Stomach (tissue), 9 donors: ENCODE measurements around the gene MED17. TPM values are rescaled to one million over a fixed set of nuclear protein-coding genes. Genes with fewer than 3 reads are reported as not detected.

Experiments used
- DNase-seq, 2 donors: peaks; one replicate each; pipeline versions ENCODE4 v3.0.0 to v3.0.0-alpha.2; 2013 to 2019
- H3K27ac ChIP-seq, 5 donors: fragments of 200-600 bp in 4 of 5; sonication (generic) in 4 of 5; one replicate each; pipeline ENCODE4 v1.5.1; 2013 to 2019; ENCODE audit warnings: mild to moderate bottlenecking in 1 of 5, moderate library complexity in 1 of 5
- H3K27me3 ChIP-seq, 3 donors: fragments of 200-600 bp; sonication (generic); one replicate each; pipeline ENCODE4 v1.5.1; 2017 to 2019; ENCODE audit warnings: mixed run types in 1 of 3
- H3K36me3 ChIP-seq, 4 donors: fragments of 200-600 bp; sonication (generic); 1 replicate in 3 of 4; 2 replicates in 1 of 4; pipeline ENCODE4 v1.5.1; 2016 to 2019
- H3K4me1 ChIP-seq, 4 donors: fragments of 200-600 bp; sonication (generic); one replicate each; pipeline ENCODE4 v1.5.1; 2016 to 2019
- H3K4me3 ChIP-seq, 4 donors: fragments of 200-600 bp; sonication (generic) in 3 of 4; one replicate each; pipeline ENCODE4 v1.5.1; 2016 to 2019; ENCODE audit warnings: mild to moderate bottlenecking in 1 of 4
- H3K9me3 ChIP-seq, 4 donors: fragments of 200-600 bp; sonication (generic); one replicate each; pipeline ENCODE4 v1.5.1; 2016 to 2019
- CTCF ChIP-seq, 7 experiments: fragments of 450-650 bp in 4 of 7; fragments of 200-600 bp in 3 of 7; sonication (generic) in 3 of 7; IDR thresholded peaks; one replicate each; pipeline ENCODE4 v1.5.1; 2016 to 2019; ENCODE audit warnings: antibody characterized with exemption in 7 of 7, control low read depth in 2 of 7, mild to moderate bottlenecking in 1 of 7
- EP300 ChIP-seq: sonication (generic); formaldehyde crosslinking; IDR thresholded peaks from one replicate; pipeline ENCODE4 v1.6.1; 2017; ENCODE audit warnings: antibody characterized with exemption
- POLR2A ChIP-seq, 4 donors: fragments of 450-650 bp; IDR thresholded peaks; one replicate each; pipeline ENCODE4 v1.6.1; 2016; ENCODE audit warnings: antibody characterized with exemption in 4 of 4, control low read depth in 2 of 4, mild to moderate bottlenecking in 1 of 4, moderate library complexity in 1 of 4
- POLR2AphosphoS5 ChIP-seq, 3 donors: sonication (generic); formaldehyde crosslinking; IDR thresholded peaks; one replicate each; pipeline ENCODE4 v1.6.1; 2016; ENCODE audit warnings: antibody characterized with exemption in 3 of 3
- WGBS, 5 donors: extraction: QIAGEN DNeasy Blood & Tissue Kit in 3 of 5; methylation state at CpG; one replicate each; pipeline versions ENCODE4 v1.1.5 to v1.1.7; 2013 to 2018; 5-methylcytosine and 5-hydroxymethylcytosine counted together
- intact Hi-C: fragments of 100-400 bp; cut with DNase I; formaldehyde crosslinking; loops from one replicate; pipeline ENCODE4 v1.15.1; 2023; ENCODE audit warnings: low total_unique reads
- polyA plus RNA-seq, 3 donors: library from polyadenylated mRNA; stranded (reverse); fragments of 200-250 nt; gene quantifications; one replicate each; pipeline ENCODE4 v1.2.3, GENCODE V29; 2013
- total RNA-seq, 5 donors: library from RNA; depleted of rRNA; stranded (reverse); fragments of >200 nt; gene quantifications; one replicate each; pipeline versions ENCODE4 v1.1.0 to v1.2.3, GENCODE V29; 2014 to 2016
- donor health status: healthy with polysubstance abuse.
- donor health status: Bipolar disorder and iron deficiency.
- donor health status: healthy.

The MED17 gene
- total and polyA plus RNA-seq, 8 donors: 6.5 to 121 (median 10.4) TPM

GRCh38 chr11:93849201-93849600 is 65.1 kb downstream of the MED17 start:
- peaks cover 0 to 11% (median 0%) of the 10 kb centered on the region in 3 donors for H3K27me3 ChIP-seq
- no peaks in the 10 kb centered on the region for H3K36me3 ChIP-seq
- peak overlapping the region in 2 of 5 donors; percentile 86 to 89 for H3K27ac ChIP-seq
- 80 to 92% (median 91%) methylated on average over 5 of the region's 5 CpGs for WGBS, 5 donors
- no peak for TF ChIP-seq POLR2AphosphoS5 (IDR thresholded peaks at IDR 0.05)
- TF ChIP-seq CTCF (IDR thresholded peaks at IDR 0.05): no peak
- TF ChIP-seq POLR2A (IDR thresholded peaks at IDR 0.05): no peak
- no peak for TF ChIP-seq EP300
- peak overlapping the region in 3 of 4 donors; percentile 53 to 62 (median 62) for H3K4me3 ChIP-seq
- intact Hi-C loops: no loop called here
- no peak for DNase-seq
- H3K4me1 ChIP-seq: peaks cover 7 to 21% (median 19%) of the 10 kb centered on the region in 4 donors
- no peaks in the 10 kb centered on the region for H3K9me3 ChIP-seq

DNA sequence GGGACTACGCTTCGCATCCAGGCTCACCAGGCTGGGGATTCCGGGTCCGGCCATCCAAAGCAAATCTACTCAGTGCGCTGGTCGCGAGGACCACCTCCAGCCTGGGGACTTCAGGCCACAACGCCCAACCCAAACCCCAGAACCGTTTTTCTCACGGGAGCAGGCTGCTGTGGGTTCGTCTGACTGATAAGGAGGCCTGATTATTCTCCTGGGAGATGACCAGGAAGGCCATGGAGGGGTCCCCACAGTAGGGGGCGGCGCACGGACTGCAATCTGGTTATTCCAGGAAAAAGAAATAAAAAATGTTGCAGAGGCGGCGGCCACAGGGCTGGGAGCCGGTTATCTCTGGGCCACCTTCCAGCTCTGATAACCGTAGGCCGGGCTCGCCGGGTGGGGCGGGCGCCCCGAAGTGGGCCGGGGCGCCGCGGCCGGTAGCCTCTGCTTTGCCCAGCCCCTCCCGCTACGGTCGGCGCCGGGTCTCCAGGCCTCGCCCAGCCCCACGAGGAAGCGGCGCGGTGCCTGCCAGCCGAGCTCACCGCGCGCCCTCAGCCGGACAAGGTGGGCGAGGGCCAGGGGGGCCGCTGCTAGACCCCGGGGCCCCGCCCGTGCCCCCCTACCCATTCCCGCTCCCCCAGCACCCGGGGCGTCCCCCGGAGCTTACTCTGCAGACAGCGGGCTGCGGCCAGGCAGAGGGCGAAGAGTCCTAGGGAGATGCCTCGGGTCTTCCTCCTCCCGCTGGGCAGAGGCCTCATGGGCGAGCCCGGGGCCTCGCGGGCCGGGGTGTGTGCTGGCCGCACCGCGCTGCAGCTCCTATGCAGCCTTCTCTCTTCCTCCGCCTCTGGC is 65.9 kb downstream of the MED17 start:
- peak overlapping the region; percentile 53 to 62 (median 60) for H3K4me3 ChIP-seq
- peak; percentile 71 to 78 for DNase-seq

GRCh38 chr11:93850594-93851018 is 66.5 kb downstream of the MED17 start, which contains the start of gene VSTM5:
Gene VSTM5 (minus strand): TSS chr11:93850618. CDS start chr11:93850502, 116 bp downstream.
- 8 to 28% (median 16%) methylated on average over 5 to 6 of the region's 6 CpGs for WGBS, 5 donors
- peaks cover 0 to 11% (median 0%) of the 10 kb centered on the region in 3 donors for H3K27me3 ChIP-seq
- peak within 1 kb of the TSS; percentile 68 to 89 (median 86) for H3K27ac ChIP-seq
- peaks cover 7 to 21% (median 19%) of the 10 kb centered on the region in 4 donors for H3K4me1 ChIP-seq
- no peaks in the 10 kb centered on the region for H3K36me3 ChIP-seq
- no peak for DNase-seq
- intact Hi-C loops: no loop called here
- TF ChIP-seq POLR2AphosphoS5 (IDR thresholded peaks at IDR 0.05): no peak
- no peak for TF ChIP-seq POLR2A (IDR thresholded peaks at IDR 0.05)
- TF ChIP-seq EP300: no peak
- no peak for TF ChIP-seq CTCF (IDR thresholded peaks at IDR 0.05)
- H3K9me3 ChIP-seq: no peaks in the 10 kb centered on the region
- peak within 1 kb of the TSS; percentile 53 to 62 (median 60) for H3K4me3 ChIP-seq

More for the DNA sequence above, 65.9 kb downstream of the MED17 start:
- peaks cover 0 to 11% (median 0%) of the 10 kb centered on the region in 3 donors for H3K27me3 ChIP-seq
- H3K27ac ChIP-seq: peak overlapping the region; percentile 68 to 89 (median 86)
- H3K4me1 ChIP-seq: peaks cover 7 to 21% (median 19%) of the 10 kb centered on the region in 4 donors
- no peaks in the 10 kb centered on the region for H3K9me3 ChIP-seq
- intact Hi-C loops: no loop called here
- WGBS, 5 donors: 5 to 13% (median 6%) methylated on average over 44 to 67 of the region's 67 CpGs
- no peak for TF ChIP-seq EP300
- TF ChIP-seq CTCF (IDR thresholded peaks at IDR 0.05): no peak
- no peak for TF ChIP-seq POLR2AphosphoS5 (IDR thresholded peaks at IDR 0.05)
- TF ChIP-seq POLR2A (IDR thresholded peaks at IDR 0.05): no peak
- H3K36me3 ChIP-seq: no peaks in the 10 kb centered on the region

DNA sequence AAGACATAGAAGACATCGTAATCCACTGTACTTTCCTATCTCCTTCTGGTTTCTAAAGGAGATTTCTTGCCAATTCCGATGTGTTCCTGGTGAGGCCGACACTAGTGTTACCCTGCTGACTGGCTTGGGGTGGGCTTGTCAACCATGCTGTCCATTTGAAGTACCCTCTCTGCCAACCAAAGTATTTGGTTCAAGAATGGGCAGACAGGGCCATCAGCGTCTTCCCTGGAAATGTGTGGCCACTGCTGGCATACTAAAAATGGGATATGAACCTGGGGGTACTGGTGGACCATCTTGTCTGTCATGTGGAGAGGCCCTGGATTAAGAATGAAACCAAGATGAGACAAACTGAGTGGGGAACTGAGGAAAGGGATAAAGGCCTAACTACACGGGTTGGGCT is 68.2 kb downstream of the MED17 start:
- intact Hi-C loops: no loop called here
- TF ChIP-seq POLR2AphosphoS5 (IDR thresholded peaks at IDR 0.05) (no peak), POLR2A (IDR thresholded peaks at IDR 0.05) (no peak), EP300 (no peak), CTCF (IDR thresholded peaks at IDR 0.05) (no peak)
- peaks cover 7 to 24% (median 19%) of the 10 kb centered on the region in 4 donors for H3K4me1 ChIP-seq
- H3K4me3 ChIP-seq: no peak overlapping the region
- no peaks in the 10 kb centered on the region for H3K9me3 ChIP-seq
- no peaks in the 10 kb centered on the region for H3K36me3 ChIP-seq
- no peak for DNase-seq
- no peak overlapping the region for H3K27ac ChIP-seq
- peaks cover 0 to 11% (median 0%) of the 10 kb centered on the region in 3 donors for H3K27me3 ChIP-seq
- WGBS, 5 donors: 89 to 94% (median 91%) methylated on average over 5 of the region's 5 CpGs
